HG03442 (cell line): ENCODE measurements around the gene GRID1.
"Not testable (repeated sequence)": the region's sequence is repeated elsewhere in the genome, so short reads cannot be mapped to it uniquely, and the experiment has no call there.

Experiments
- ATAC-seq: cut with Tn5 transposase; IDR thresholded peaks from one replicate; pipeline ENCODE4 v1.9.1; 2021; ENCODE audit warnings: mild to moderate bottlenecking, moderate library complexity; ENCODE audit not compliant: unreplicated experiment

GRID1 gene

DNA sequence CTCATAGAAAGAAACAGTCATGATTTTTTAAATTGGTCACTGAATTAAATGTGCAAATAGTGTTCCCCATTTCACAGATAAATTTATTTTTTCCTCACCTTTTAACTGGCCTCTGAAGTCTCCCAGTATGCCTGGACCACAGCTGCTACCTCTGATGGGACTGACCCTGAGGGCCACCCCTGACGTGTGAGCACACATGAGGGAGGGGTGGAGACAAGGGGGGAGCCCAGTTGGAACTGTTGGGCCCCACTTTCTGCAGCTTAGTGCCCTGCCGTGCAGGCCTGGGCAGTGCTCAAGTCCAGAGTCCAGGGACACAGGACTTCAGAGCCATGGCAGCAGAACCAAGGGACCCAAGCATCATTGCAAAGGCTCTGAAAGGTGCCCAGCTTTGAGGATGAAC, 243.9 kb downstream of the GRID1 start:
- ATAC-seq = no peak

DNA sequence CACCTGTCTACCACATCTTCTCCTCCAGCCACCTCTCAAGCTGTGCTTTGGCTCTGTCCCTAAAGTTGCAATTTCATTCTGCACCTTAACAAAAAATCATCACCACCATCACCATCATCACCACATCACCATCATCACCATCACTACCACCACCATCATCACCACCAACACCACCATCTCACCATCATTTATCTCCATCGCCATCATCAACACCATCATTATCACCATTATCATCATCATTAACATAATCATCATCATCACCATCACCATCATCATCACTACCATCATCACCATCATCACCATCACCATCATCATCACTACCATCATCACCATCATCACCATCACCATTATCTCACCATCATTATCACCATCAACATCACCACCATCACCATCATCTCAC, 245.4 kb downstream of the GRID1 start:
- no peak for ATAC-seq

DNA sequence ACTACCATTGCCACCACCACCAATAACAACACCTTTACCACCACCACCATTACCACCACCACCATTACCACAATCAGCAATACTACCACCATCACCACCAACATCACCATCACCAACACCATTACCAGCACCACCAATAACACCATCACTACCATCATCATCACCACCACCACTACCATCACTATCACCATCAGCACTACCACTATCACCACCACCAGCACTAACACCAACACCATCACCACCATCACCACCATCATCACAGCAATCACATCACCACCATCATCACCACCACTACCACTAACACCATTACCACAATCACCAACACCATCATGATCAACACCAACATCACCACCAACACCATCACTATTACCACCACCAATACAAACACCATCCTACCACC, 249.5 kb downstream of the GRID1 start:
- ATAC-seq = no peak

DNA sequence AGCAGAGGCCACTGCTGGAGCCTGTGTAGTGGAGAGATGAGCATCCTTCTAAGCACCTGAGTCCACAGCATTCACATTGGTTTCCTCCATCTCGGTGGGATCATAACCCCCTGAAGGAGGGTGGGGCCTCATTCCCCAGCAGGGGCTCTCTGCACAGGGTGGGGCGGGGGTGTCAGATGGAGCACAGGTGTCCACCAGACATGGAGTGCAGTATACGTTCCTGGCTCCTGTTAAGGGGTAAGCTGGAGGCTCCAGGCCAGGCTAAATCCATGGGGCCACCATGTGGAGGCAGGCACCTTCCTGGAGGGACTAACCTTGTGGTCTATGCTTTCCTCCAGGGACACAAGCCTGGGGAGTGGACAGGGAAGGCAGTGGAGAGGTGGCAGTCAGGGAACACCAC, 252.6 kb downstream of the GRID1 start:
- no peak for ATAC-seq

DNA sequence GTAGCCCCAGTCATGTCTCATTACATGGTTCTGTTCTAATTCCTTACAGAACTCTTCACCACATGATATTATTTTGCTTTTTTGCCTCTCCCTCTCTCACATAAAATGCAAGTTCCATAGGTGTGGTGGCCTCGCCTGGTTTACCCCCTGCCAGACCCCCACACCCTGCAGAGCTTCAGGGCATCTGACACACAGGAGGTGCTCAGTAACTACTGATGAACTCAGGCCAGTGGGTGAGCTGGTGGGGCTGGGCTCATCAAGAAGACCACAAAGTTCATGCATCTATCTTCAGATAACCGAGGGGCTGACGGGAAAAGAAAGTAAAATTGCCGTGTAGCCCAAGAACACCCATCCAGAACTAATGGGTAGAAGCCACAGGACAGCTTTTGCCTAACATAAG, 253.1 kb downstream of the GRID1 start:
- ATAC-seq = no peak

DNA sequence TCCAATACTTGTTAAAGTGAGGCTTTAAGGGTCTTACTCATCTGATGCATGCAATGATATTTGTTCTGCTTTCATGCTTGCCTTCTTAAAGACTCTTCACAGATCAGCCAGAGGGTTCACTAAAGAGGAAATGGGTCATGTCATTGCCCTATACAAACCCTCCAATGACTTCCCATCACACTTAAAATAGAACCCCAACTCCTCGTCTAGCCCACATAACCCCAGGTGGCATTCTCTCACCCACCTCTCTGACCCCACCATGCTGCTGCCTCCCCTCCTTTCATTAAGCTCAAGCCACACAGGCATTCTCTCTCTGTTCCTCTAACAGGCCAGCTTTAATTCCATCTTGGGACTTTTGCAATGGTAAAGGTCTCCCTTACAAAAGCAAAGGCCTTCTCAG, 253.6 kb downstream of the GRID1 start:
- no peak for ATAC-seq

DNA sequence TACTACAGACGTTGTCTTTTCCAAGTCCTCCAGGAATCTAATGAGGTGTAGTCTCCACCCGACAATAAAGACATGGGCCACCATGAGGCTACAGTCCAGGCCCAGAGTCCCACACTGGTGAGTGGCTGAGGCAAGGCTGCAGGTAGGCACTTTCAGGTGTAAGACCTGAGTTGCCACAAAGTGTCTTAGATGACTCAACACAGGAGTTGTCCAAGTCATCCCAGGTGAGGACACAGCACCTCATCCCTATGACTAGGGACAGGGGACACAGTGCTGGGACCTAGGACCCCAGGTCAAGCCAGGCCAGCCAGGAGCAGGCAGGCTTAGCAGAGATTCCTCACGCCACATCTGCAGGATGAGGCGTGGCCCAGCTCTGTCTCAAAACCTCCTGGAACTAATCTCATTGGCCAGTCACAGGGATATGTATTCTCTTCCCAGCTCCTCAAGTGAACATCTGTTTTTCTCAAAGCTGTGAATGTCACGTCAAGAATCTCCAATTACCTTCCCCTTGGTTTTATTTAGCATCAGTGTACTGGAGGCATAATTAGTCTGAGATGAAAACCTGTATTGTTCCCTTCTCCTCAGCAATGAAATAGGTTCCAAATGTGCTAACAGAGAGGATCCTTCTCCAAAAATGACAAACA, 254.6 kb downstream of the GRID1 start:
- no peak for ATAC-seq

DNA sequence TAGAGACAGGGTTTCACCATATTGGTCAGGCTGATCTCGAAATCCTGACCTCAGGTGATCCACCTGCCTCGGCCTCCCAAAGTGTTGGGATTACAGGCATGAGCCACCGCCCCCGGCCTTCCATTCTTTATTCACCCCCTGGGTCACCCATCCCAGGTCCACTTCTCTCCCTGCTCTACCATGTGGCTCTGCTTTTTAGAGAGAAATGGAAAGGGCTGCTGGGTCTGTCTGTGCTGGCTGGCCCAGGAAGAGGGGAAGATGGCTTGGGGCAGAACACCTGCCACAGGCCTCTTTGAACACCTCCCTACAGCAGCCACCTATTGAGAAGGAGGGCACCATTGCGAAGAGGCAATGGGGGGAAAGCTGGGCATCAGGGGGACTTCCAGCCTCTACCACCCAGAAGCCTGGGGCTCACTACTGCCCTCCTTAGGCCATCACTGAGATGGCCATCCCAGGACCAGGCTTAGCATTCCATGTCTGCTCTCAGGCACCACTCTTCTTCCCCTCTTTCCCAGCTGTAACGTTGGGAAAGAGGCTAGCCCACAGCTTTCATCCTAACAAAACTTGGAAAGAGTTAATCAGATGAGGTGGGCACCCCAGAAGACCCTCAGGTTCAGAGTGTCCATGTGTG, 256.3 kb downstream of the GRID1 start:
- ATAC-seq = no peak

DNA sequence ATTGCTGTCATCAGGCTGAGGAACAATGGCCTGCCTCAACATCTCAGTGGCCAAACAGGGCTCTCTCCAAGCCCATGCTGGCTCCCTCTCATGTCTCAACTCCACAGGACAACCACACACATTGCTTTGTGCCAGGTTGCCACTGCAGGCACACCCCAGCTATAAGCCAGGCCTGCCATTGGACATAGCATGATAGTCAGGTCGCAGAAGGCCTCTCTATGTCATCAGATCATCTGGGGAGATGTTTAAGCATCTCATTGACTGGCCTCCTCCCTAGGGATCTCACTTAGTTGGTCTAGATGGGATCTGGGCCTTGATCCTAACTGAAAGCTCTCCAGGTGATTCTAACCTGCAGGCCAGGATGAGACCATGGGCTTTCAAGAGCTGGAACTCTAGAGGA, 257.2 kb downstream of the GRID1 start:
- no peak for ATAC-seq

DNA sequence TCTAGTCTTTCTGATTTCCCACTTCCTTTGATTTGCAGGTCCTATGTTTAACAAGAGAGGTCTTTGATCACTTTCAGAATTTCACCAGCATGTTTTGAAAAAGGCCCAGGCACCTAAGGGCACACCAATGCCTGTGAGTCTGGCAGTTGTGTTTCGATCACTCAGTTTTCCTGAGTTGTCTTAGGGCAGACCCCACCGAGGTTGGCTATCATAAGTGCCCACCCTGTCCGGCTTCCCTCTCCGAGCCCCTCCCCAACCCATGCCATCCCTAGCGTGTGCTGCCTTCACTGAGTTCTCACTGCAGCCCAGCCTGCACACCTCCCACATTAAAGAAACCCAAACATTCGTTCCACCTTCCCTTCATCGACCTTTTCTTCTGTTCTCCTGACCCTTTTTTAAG, 257.9 kb downstream of the GRID1 start:
- no peak for ATAC-seq

DNA sequence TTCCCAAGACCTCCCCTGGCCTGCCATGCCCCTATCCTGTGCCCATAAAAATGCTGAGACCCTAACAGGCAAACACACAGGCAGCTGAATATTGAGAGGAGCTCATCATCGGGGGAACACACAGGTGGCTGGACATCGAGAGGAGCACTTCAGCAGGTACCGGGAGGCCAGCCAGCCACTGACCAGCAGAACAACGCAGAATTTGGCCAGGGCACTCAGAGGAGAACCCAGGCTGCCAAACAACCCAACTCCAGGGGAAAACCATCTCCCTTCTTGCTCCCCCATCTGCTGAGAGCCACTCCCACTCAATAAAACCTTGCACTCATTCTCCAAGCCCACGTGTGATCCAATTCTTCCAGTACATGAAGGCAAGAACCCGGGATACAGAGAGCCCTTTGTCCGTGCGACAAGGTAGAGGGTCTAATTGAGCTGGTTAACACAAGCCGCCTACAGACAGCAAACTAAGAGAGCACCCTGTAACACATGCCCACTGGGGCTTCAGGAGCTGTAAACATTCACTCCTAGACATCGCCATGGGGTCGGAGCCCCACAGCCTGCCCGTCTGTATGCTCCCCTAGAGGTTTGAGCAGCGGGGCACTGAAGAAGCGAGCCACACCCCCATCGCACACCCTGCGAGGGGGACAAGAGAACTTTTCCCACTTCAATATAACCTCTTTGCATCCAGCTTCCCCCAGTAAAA, 258.8 kb downstream of the GRID1 start:
- not testable (repeated sequence) for ATAC-seq

DNA sequence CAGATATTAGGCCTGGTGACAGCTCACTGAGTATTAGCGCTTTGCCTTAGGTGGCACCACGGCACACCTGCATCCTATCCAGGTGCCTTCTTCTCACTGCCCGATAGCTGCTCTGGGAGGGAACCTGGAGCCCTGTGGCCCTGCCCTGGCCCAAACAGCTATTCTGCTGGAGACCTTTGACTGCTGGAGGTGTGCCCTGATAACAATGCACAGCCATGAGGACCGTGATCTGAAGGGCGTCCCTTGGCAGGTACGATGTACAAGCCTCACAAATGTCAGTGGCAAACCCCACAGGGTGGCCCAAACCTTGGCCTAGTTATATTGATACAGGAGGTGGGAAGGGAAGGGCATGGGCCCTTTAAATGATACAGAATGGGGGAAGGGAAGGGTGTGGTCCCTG, 259.5 kb downstream of the GRID1 start:
- no peak for ATAC-seq

DNA sequence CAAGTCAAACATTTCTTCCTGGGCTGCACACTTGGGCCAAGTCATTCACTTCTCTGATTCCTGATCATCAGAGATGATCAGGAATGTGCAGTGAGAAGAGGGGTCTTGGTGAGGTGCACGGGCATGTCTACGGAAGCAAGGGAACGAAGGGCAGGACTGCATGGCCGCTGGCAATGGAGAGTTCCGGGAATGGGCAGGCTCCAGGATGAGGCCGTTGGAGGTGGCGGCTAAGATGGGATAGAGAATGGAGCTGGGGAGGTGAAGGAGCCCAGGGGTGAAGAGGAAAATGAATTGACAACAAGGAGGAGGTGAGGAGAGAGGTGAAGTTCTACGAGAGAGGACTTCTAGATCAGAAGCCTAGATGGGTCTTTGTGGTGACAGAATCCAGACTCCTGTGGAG, 260.0 kb downstream of the GRID1 start:
- ATAC-seq = no peak

DNA sequence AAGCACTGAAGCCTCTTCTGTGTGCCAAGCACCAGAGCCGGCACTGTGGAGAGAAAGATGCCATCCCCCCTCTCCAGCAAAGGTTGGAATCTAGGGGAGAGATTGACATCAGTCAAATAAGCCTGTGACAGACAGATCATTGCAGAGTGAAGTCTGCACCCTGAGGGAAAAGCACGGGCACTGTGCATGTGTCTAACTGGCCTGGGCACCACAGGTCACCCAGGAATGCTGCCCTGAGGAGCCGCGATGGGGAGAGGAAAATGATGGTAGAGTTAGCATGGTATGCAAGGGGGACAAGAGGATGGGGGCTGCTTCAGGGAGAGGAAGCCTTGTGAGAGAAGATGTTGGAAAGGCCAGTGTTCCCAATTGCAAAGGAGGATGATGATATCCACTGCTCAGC, 261.0 kb downstream of the GRID1 start:
- no peak for ATAC-seq

DNA sequence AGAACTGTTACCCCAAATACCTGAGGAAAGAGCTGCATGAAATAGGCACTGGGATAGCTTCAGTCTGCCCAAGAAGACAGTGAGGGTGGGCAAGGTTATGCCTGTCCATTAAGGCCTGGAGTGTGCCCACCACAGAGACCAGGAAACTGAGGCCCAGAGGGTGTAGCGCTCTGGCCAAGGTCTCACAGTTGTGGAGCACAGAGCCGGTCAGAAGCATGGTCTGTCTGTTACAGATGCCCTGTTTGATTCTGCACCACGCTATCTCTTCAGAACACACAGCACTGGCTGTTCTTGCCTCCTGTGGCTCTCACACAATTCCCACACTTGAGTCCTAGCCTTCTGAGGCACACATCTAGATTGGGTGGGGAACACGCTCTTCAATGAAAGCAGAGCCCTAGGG, 261.4 kb downstream of the GRID1 start:
- no peak for ATAC-seq

DNA sequence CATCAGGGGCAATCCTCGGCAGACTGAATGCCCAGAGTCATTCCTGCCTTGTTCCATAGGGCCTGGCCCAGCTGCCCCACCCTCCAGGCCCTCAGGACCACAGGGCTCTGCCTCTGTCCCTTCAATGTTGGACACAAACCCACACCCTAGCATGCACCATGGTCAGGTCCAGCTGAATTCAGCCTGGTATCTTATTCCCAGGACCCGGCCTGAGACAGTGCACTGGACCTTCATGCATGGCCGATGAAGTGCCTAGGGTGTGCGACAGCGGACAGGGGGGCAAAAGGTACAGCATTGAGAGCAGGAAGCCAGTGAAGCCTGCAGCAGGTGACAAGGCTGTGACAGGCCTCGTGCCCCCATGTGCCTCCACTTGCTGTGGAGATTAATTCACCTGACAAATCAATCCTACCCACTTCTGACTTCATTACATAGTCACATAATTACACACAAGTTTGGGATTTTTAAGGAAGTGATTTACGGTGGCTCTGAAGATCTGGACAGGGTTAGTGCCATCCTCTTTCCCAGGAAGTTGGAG, 261.9 kb downstream of the GRID1 start:
- no peak for ATAC-seq

DNA sequence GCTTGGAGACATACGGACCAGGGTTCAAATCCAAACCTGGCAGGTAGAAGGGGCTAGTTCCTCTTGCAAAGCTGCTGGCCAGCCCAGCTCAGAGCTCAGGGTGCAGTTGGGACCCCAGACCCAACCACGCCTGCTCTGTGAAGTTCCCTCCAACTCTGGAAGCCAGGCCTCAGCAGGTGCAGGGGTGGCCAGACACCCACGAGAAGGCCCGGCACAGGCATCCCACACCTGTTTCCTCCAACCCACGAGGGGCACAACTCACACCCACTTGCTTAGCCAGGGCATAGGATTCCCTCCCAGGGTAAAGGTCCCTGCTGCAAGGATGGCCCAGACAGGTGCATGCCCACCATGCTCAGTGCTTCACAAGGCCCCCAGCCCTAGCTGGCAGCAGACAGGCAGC, 262.4 kb downstream of the GRID1 start:
- ATAC-seq = no peak

DNA sequence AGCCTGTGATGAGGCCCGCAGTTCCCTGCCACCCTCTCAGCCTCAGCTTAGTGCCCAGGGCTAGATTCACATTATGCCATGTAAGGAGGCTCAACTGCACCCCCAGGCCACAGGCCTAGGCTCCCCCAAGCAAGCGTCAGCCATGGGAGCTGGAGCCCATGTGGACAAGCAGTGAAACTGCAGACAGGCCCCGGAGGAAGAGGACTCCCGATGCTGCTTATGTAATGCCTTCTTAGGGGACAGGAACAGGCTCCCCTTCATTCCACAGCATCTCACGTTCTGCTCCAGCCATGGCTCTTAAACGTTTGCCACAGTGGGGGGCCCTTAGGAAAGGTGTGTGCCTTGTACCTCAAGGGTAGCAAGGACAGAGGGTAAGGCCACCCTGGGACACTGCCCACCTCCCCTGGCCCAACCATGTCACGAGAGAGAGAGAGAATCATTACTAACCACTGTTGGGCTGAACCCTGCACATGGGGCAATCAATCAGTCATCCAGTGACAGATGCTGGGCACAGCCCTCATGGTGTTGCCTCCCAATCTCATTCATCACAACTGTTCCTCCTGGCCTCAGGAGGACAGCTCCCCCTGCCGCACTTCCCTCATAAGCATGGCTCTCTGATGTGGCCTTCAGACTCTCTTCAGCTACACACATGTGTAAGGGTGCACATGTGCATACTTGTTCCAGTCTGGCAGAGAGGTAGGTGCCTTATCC, 263.0 kb downstream of the GRID1 start:
- ATAC-seq = no peak

DNA sequence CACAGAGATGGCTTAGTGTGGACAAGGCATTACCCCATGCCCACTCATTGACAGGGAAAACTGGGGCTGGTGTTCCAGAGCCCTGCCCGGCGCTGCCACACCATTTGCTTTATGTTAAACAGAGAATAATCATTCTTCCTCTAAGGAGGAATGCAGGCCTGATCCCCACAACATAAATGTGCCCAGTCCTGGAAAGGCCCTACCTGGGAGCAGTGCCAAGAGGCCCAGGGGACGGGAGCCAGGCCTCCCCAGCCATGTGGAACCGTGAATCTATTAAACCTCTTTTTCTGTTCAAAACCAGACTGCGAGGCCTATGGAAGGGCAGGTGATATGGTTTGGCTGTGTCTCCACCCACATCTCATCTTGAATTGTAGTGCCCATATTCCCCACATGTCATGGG, 264.1 kb downstream of the GRID1 start:
- no peak for ATAC-seq

DNA sequence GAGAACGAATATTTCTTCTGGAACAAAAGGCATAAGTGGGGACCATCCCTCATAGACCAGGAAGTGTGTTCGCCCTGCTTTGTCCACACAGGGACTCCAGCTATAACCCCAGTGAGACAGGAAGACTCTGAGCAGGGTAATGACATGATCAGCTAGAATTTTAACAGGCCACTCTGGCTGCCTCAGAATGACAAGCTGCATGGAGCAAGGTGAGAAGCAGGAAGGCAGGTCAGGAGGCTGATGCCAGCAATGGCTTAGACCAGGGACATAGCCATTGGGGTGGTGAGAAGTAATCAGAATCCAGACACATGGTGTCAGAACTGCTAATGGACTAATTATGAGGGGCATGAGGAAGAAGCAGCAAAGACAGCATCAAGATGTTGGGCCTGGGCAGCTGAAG, 264.6 kb downstream of the GRID1 start:
- ATAC-seq = no peak

DNA sequence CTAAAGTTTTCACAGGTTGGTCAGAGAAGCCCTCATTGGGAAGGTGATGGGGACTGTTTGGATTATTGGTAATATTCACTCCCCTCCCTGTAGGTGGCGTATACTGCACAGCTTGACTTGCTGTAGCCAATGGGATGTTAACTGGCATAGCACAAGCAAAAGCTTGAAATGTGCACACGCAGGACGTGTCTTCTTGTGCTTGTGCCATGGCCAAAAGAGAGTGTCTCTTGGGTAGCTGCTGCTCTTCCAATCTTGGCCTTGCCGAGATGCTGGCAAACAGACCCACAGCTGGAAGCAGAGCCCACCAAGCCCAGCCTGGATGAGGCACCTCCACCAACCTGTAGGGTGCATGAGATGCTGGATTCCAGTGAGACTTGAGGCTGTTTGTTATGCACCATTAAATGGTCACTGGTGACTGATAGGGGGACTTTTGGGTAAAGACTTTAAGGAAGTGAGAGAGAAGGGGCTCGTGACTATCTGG, 266.0 kb downstream of the GRID1 start:
- ATAC-seq = peak; percentile 82
